Thyroid gland (tissue), 4 donors: ENCODE results near the gene ZIC2.

Source experiments
- POLR2A ChIP-seq, 2 donors: fragments of 450-650 bp; IDR thresholded peaks; one replicate each; pipeline ENCODE4 v1.6.1; 2017; ENCODE audit warnings: antibody characterized with exemption in 2 of 2, mild to moderate bottlenecking in 2 of 2, moderate library complexity in 1 of 2
- TF ChIP-seq, protein P1 (sequence below), 6 experiments: fragments of 200-600 bp in 3 of 6; fragments of 450-650 bp in 3 of 6; sonication (generic) in 3 of 6; IDR thresholded peaks; one replicate each; pipeline ENCODE4 v1.5.1; 2016 to 2019; ENCODE audit warnings: antibody characterized with exemption in 6 of 6, mild to moderate bottlenecking in 2 of 6, inconsistent platforms in 1 of 6, moderate library complexity in 1 of 6

DNA sequence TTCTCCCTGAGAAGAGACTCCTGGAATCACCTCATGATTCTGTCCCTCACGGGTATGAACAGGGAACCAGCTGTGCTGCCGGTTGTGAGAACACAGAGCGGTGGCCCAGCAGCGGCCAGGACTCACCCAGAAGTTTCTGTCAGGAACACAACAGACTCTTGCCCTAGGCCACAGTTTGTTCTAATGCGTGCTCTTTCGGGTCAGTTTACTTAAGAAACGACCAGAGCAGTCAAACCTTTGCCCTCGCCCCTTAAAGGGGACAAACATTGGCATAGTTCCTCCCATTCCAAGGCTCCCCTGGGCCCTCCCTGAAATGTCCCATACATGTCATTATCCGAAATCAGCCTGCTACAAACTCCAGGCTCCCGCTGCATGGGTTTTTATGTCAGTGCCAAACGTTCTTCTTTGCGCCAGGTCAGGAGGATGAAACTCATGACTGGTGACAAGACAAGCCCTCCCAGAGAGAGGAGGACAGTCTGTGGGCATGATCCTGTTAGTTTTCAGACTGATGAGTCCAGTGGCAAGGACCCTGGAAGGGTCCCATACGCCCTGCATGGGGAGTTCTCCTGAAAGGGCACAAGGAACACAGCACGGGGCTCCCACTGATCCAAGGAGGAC lies 28.3 kb upstream of the ZIC2 start:
- TF ChIP-seq, protein P1, sequence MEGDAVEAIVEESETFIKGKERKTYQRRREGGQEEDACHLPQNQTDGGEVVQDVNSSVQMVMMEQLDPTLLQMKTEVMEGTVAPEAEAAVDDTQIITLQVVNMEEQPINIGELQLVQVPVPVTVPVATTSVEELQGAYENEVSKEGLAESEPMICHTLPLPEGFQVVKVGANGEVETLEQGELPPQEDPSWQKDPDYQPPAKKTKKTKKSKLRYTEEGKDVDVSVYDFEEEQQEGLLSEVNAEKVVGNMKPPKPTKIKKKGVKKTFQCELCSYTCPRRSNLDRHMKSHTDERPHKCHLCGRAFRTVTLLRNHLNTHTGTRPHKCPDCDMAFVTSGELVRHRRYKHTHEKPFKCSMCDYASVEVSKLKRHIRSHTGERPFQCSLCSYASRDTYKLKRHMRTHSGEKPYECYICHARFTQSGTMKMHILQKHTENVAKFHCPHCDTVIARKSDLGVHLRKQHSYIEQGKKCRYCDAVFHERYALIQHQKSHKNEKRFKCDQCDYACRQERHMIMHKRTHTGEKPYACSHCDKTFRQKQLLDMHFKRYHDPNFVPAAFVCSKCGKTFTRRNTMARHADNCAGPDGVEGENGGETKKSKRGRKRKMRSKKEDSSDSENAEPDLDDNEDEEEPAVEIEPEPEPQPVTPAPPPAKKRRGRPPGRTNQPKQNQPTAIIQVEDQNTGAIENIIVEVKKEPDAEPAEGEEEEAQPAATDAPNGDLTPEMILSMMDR (IDR thresholded peaks at IDR 0.05) = no peak
- no peak for TF ChIP-seq POLR2A (IDR thresholded peaks at IDR 0.05)
